Pericardium fibroblast (primary cell): ENCODE measurements around the gene YIPF3. TPM values are rescaled to one million over a fixed set of nuclear protein-coding genes. Genes with fewer than 3 reads are reported as not detected.

Experiments
- total RNA-seq: library from RNA; depleted of rRNA; stranded (reverse); fragments of >200 nt; gene quantifications from 2 replicates; pipeline ENCODE4 v1.2.3, GENCODE V29; 2015

The YIPF3 gene
- 119 and 131 TPM in 2 replicates for total RNA-seq

GRCh38 chr6:43516697-43517504 lies at the start of gene YIPF3, which contains the start of gene POLR1C:
Gene YIPF3 (minus strand): TSS chr6:43516926. CDS start chr6:43516807, 119 bp downstream.
Gene POLR1C (plus strand): TSS chr6:43517089. CDS start chr6:43517110, 21 bp downstream.

GRCh38 chr6:43509984-43510826 lies 6.5 kb downstream of the YIPF3 start, which contains the start of gene LRRC73:
Gene LRRC73 (minus strand): TSS chr6:43510346. CDS start chr6:43509785, 561 bp downstream.

GRCh38 chr6:43477235-43478007 lies 39.3 kb downstream of the YIPF3 start, which contains the start of gene TJAP1:
Gene TJAP1 (plus strand): TSS chr6:43477570. CDS start chr6:43499002, 21,432 bp downstream.

Other genes starting within 250 kb of the YIPF3 start
- gene SLC22A7, start 218.7 kb downstream of the YIPF3 start, total RNA-seq = not detected in 2 replicates
- 0.34 and 0.47 TPM in 2 replicates for gene CRIP3, start 208.1 kb downstream of the YIPF3 start, total RNA-seq
- 8.2 and 10.0 TPM in 2 replicates for gene ZNF318, start 147.3 kb downstream of the YIPF3 start, total RNA-seq
- gene ABCC10, start 89.4 kb downstream of the YIPF3 start, total RNA-seq = 17.2 and 17.5 TPM in 2 replicates
- gene DLK2, start 61.4 kb downstream of the YIPF3 start, total RNA-seq = 0.23 and 5.8 TPM in 2 replicates
- 16.1 and 21.8 TPM in 2 replicates for gene TJAP1, start 39.4 kb downstream of the YIPF3 start, total RNA-seq
- gene LRRC73, start 6.6 kb downstream of the YIPF3 start, total RNA-seq = 0.35 and 1.5 TPM in 2 replicates
- 18.2 and 19.7 TPM in 2 replicates for gene POLR1C, start 163 bp upstream of the YIPF3 start, total RNA-seq
- 13.3 and 54.6 TPM in 2 replicates for gene XPO5, start 59.1 kb upstream of the YIPF3 start, total RNA-seq
- gene POLH, start 59.3 kb upstream of the YIPF3 start, total RNA-seq = 11.3 and 29.1 TPM in 2 replicates
- 35.7 and 53.8 TPM in 2 replicates for gene GTPBP2, start 112.3 kb upstream of the YIPF3 start, total RNA-seq
- gene MAD2L1BP, start 118.9 kb upstream of the YIPF3 start, total RNA-seq = 25.4 and 29.5 TPM in 2 replicates
- gene RSPH9, start 128.1 kb upstream of the YIPF3 start, total RNA-seq = 0.47 and 1.2 TPM in 2 replicates
- gene MRPS18A, start 170.9 kb upstream of the YIPF3 start, total RNA-seq = 30.8 and 47.1 TPM in 2 replicates